PC-9 (cell line): ENCODE data around the gene ATP6V0B.

Source experiments
- CTCF ChIP-seq: fragments of 200-600 bp; sonication (generic); conservative IDR thresholded peaks from 2 replicates; pipeline ENCODE4 v1.6.1; 2017; ENCODE audit warnings: mixed run types, antibody characterized with exemption, mild to moderate bottlenecking, moderate library complexity
- EZH2 ChIP-seq: fragments of 200-600 bp; sonication (generic); IDR thresholded peaks from 2 replicates; pipeline ENCODE4 v1.8.0; 2017; ENCODE audit warnings: antibody characterized with exemption, low read depth

DNA sequence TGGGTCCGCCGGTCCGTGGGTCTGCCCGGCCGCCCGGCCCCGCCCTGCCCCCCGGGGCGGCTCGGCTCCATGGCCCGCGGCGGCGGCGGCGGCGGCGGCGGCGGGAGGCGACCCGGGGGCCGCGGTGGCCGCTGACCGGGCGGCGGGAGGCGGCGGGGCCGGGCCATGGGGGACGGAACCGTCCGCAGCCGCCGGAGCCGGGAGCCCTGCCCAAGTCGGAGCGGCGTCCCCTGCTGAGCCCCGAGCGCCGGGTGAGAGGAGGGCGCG is 4.4 kb downstream of the ATP6V0B start:
- TF ChIP-seq CTCF (no peak), EZH2 (no peak)
